HG03432 (cell line): Measurements from ENCODE around the gene ENTHD1.
"Not testable (repeated sequence)": the region's sequence is repeated elsewhere in the genome, so short reads cannot be mapped to it uniquely, and the experiment has no call there.

Source experiments
- ATAC-seq: cut with Tn5 transposase; IDR thresholded peaks from one replicate; pipeline ENCODE4 v1.9.1; 2021; ENCODE audit warnings: mild to moderate bottlenecking, moderate library complexity; ENCODE audit not compliant: unreplicated experiment

ENTHD1 gene

DNA sequence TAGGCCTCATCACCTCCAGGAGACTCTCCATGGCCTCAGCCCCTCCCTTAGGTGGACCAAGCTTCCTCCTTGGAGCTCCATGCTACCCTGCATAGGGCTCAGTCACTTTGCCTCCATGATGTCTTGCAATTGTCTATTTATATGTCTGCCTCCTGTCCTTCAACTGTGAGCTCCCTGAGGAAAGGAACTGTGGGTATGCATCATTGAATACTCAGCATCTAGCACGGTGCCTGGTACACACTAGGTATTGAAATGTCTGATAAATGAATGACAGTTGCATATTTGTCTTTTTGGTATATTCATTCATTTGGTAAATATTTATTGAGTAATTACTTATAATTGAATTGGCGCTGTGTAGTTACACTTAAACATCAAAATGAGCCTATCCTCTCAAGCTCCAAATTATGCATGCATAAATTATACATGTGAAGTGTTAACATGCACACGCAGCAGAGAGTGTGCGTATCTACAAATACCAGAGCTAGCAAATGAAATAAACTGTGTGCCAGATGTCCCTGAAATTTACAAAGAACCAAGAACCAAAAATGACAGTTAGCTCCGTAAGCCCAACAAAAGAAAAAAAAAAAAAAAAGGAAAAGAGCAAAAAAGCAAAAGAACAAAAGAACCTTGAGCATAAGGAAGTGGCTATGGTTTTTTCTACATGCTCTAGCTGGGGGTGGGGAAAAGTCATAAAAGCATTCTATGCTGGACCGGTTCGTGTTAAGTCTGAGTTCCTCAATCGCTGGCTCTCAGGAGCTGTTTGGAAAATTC, 32.5 kb upstream of the ENTHD1 start:
- no peak for ATAC-seq

DNA sequence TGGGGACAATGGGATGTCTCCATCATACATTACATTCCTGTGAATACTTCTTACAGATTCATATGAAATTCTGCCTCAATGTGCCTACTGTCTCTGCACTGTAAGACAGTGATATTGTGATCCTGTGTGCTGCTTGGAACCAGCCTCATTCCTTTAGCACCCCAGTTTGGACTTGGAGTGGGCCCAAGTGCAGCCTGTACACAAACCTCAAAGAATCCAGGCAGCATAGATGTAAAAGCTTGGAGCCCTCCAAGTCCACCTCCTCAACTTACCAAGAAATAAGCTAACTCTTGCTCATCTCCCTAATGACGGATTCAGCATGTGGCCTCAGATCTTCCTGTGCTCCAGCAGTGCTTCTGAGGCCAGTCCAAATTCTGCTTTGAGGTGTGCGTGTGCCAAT, 31.7 kb upstream of the ENTHD1 start:
- ATAC-seq = no peak

DNA sequence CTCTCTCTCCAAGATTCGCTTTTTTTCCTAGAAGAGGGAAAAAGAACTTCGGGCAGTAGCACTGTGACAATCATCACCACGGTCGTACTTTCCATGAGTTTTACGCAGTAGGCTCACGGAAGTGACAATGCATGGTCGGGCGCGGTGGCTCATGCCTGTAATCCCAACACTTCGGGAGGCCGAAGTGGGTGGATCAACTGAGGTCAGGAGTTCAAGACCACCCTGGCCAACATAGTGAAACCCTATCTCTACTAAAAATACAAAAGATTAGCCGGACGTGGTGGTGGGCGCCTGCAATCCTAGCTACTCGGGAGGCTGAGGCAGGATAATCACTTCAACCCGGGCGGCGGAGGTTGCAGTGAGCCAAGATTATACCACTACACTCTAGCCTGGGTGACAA, 30.7 kb upstream of the ENTHD1 start:
- no peak for ATAC-seq

DNA sequence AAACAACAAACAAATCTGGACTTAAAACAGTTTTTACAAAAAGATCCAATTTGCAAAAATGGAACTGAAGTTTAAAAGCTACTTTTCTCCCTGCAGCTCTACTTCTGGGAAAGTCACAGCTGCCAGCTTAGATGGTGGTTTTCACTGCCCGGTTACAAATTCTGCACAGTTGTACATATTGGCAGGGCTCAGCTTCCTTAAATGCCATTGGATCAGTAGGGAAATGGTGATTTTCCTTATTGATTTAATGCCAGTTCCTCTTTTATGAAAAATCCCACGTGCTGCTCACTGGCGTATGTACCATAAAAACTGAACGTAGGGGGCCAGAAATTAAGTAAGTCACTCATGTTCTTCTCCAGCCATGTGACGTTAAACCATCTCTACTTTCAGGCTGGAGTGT, 30.1 kb upstream of the ENTHD1 start:
- ATAC-seq = no peak

DNA sequence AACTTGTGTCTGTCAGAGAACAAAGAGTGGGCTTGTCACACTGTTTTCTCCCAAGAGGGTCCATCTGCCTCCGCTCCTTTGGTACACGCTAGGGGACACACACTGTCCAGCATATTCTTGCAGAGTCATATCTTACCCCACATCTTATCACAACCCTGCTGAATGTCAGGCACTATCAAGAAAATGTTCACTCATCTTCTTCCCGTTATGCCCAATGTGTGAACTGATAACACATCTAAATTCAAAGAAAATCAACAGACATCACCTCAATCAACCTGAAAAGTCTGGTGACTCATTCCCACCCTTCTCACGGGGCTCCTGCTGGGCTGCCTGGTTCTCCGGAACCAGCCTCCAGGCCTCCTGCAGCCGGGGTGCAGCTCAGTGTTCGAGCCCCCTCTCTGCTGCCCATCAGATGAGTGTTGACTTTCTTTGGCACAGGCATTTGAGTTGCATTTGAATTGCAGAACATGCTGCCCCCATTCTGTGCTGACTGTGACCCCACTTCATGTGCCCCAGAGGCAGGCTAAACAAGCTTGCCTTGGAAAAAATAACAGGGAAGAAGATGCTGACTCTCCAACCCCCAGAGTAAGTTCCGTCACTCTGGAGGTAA, 26.7 kb upstream of the ENTHD1 start:
- no peak for ATAC-seq

DNA sequence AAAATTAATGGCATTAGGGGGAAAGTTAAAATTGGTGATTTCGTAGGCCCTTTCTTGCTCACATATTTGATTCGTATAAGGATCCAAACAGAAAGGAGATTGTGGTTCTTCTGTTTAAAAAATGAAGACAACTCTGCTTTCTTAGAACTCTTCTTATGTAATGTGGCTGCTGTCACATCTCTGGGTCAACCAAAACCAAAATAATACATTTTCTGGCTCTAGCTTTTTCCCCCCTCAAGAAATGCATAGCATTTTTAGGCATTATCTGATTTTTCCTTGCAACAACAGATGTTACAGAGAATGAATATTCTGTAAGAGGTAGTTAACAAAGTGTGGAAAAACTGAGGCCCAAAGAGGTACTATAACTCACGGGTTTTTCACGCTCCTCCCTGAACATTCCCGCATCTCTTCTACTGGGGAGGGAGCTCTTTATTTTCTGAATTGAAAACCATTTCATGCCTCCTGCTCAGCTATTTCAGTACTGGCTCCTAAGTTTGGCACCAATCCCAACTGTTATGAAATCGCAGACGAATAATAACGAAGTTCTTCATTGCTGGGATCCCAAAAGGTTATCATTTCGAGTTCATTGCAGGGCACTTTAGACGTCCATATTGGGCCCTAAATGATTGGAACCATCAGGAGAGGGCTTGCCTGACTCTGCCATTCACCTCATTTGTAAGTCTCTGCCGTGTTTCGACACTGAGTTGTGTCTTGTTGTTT, 24.4 kb upstream of the ENTHD1 start:
- no peak for ATAC-seq

DNA sequence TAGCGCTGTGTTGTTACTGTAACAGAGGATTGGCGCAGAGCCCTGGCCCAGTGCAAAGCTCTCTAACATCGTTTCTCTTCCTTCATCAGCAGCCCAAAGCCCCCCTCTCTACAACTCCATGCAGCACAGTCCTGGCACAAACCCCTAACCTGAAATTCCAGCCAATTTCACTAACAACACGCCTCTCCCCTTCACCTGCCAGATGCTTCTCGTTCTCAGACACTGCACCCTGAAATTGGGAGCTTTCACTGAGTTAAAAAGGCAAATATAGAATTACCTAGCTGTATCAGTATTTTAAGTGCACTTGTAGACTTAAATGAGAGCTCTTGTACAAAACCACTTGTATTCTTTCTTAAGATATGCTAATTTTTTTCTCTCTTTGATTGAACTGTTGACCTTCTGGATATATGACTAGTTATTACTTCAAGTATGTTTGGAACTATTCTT, 23.7 kb upstream of the ENTHD1 start:
- no peak for ATAC-seq

DNA sequence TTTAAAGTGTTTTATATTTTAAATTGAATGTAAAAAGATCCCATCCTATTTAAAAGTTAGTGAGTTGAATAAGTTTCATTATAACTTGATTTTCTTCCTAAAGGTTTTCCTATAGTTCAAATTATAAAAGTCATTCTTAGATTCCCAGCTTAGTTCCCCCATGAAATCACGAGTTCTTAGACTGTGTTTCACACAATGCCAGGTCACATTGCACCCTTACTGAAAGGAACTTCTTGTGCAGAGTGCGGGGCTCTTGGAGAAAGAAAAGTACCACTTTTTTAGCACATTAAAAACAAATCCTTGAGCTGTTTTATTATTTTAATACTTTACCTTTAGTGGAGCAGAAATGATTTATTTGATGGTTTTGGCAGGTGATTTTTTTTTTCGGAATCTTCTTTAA, 22.9 kb upstream of the ENTHD1 start:
- ATAC-seq = no peak

DNA sequence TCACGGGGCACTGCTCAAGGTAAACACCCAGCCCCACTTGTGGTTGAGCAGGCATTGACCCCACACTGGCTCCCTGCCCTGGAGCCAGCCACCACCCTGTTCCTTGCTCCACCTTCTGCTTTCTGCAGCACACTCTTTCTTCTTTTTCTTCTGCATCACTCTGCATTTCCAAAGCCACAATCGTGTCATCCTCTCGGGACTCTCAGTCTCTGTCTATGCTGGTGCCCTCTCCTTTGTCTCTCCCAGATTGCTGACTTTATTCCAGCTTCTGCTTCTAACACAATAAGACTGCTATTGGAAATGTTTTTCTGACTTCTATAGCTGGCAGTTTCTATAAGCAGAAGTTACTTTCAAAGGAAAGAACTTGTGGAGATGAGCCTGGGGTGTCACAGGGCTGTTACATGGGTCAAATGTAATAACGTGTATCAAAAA, 21.8 kb upstream of the ENTHD1 start:
- no peak for ATAC-seq

DNA sequence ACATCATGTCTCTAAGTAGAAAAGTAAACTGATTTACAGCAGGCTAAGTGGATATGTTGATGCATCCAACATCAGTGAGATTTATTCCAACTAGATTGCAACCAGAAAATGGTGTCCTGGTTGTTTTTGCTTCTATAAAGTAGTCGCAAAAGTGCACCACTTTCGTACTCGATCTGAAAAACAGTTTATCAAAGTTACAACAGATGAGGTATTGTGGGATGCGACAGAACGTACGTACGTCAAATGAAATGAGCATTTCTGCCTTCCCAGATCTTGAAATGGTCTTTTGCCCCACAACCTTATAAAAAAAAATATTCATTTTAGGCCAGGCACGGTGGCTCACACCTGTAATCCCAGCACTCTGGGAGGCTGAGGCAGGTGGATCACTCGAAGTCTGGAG, 21.0 kb upstream of the ENTHD1 start:
- ATAC-seq = no peak

DNA sequence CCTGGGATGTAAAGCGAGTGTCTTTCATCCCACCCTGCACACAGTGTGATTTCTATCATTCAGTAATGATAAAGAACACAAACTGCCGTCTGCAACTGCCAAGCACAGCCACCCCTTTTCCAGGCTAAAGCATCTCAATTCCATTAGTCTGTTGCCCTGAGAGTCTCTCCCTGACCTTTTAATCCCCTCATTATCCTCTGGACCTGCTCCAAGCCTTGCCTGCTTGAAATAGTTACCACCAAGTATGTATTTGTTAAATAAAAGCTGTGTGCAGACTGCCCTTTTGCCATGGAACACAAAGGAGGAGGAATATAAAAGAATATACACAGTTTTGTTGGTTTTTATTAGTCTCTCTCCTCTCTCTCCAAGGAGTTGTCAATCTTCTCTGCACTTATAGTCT, 20.3 kb upstream of the ENTHD1 start:
- no peak for ATAC-seq

DNA sequence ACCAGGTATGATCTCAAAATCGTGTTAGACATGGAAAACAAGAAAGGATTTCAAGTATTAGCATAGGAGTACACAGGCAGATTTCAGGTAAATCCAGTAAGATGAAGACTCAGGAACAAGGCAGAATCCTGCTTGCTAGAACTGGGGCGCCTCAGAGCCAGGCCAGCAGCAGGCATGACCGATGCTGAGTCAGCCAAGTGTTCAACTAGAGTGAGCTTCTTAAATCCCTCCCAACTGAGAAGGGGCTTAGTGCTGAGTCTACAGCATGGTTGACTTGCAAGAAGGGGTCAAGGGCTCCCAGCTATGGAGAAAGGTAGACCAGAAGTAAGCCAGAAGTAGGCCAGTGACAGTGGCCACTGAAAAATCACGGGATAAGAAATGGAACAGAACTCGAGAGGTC, 19.8 kb upstream of the ENTHD1 start:
- ATAC-seq = no peak

DNA sequence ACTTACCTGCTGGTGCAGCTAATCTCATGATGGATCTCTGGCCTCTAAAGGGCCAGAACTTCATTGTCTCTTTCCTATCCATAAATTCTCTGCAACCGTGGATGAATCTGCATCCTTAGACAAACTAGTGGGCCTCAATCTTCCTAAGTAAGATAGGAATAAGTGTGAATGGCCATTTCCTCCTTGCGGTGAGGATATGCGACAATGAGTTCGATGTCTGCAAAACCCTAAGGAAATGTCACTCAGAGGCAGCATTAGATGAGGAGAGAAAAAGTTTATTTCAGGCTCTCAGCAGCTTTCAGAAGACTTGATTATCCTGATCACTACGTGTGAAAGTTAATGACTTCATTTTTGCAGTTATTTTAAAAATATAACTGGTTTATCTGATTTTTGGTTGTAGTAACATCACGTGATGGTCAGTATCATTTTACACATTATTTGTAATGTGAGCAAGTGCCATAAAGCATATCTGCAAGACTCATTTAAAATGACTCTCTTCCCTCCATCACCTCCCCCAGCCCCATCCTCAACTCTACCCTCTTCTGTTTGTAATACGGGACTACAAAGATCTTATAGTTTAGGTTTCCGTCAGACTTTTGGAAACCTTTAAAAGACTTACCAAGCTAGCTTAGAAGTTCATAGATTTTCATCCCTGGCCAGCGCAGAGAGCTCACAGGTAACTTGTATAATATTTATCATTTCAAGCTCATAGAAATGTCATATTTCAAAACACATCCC, 17.5 kb upstream of the ENTHD1 start:
- ATAC-seq = no peak

DNA sequence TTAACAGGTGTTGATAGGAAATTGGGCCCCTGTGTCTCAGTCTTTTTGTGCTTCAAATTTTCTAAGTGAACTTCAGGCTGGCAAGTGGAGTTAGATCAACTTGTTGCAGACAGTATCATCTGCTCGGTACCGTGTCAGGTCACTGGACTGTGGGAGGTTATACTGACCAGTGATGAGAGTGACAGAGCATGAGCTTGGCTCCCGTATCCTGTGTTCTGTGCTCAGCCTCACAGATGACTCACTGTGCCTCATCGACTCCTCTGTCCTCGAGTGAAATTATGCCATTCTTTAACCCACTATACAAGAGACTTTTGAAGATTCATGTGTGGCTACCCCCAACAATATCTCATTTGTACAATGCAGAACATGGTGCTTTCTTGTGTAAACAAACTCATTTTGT, 15.2 kb upstream of the ENTHD1 start:
- ATAC-seq = no peak

DNA sequence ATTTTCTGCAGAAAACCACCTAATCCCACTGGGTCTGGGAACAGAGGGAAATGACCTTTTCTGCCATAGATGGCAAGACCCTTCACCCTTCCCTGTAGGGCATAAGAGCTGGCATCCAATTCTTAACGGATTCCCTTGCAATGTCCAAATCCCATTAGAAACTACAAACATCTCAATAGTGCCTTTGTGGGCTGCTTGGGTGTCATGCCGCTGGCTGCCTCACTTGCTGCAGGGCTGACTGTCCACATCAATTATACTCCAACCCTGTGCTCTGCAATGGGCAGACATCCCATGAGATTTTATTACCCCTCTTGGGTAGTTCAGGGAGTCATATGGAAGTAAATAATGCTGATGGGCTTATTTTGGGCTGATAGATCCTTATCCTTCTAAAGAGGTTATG, 14.6 kb upstream of the ENTHD1 start:
- ATAC-seq = no peak

DNA sequence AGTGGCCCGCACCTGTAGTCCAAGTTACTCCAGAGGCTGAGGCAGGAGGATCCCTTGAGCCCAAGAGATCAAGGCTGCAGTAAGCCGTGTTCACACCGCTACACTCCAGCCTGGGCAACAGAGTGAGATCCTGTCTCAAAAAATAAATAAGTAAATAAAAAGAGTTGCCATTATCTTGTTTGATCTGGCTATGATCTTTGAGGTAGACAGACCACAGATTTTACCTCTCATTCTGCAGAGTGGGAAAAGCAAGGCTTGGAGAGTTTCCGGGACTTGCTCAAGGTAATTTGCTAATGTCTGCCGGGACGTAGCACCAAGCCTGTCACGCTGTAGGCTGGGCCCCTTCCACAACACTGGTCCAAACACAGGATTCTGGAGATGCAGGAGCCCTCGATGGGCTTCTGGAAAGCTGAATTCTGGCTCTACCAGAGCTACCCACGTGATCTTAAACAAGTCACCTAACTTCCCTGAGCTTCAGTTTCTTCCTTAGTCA, 14.1 kb upstream of the ENTHD1 start:
- ATAC-seq = no peak

DNA sequence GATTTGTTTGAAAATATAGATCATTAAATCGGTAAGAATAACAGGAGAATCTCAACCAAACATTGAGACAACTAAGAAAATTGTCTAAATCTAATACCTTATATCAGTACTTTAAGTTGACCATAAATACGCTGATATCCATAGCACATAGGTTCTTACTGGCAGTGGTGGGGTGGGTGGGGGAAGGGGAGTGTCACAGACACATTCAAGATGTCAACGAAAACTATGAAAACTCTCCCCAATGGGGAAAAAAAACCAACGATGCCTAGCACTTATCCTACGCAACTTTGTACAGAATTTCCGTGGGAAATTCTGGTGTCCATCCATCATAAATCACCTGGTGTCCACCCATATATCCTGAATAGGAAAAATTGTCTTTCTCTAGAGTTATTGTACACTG, 13.5 kb upstream of the ENTHD1 start:
- ATAC-seq = no peak

DNA sequence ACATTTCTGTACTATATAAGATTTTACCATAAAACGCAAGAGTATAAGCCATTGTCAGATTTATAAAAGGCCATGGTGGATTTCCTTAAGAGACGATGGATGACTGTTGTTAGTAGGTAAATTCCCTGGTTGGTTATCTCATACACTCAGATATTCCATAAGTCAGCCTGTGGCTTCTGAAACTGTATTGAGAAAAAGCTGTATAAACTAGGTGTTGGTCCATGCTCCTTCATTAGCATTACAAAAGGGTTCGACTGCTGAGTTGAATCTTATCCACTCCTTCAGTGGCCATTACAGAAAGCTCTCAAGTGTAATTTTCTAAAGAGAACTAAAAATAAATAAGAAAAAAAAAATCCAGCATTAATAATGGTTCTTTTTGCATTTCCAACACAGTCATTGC, 12.6 kb upstream of the ENTHD1 start:
- no peak for ATAC-seq

DNA sequence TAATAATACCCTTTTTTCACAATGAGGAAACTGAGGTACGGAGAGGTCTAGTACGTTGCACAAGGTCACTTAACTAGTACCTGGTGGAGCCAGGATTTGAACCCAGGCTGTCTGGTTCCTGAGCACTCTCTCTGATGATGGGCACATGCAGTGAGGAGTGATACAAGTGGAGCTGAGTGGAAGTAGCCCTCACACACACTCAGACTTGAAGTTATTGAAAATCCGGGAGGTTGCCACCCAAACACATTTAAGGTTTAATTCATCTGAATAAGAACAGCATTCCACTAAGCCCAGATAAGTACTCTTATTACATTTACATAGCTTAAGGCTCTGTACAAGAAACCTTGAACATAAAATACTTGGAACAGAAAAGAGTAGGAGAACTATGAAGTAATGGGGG, 12.1 kb upstream of the ENTHD1 start:
- no peak for ATAC-seq

DNA sequence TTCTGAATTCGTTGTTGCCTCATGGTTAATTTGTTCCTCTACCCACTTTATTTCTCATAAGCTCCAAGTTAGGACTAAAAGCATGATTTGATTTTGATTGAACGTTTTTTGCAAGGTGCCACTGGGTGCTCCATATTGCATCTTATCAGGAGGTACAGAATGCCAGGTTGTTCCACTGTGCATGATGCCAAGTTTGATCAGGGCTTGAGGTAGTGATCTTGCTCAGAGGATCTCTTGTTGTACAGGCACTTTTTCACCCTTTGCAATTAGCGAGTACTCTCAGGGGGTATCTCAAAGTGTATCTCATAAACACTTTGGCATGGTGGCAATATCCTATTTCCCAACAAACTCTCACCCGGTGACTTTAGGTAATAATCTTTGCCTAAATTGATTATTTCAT, 11.3 kb upstream of the ENTHD1 start:
- no peak for ATAC-seq

DNA sequence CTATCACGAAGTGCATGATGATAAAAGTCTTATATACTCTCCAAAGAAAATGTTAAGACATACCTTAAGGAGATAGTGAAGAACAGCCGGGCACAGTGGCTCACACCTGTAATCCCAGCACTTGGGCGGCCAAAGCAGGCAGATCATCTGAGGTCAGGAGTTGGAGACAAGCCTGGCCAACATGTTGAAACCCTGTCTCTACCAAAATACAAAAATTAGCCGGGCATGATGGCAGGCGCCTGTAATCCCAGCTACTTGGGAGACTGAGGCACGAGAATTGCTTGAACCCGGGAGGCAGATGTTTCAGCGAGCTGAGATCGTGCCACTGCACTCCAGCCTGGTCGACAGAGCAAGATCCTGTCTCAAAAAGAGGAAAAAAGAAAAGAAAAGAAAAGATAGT, 10.5 kb upstream of the ENTHD1 start:
- ATAC-seq = not testable (repeated sequence)
